Cardiac muscle cell (in vitro differentiated cells and primary cell): Measurements from ENCODE around the gene SNAP47. TPM values are rescaled to one million over a fixed set of nuclear protein-coding genes. Genes with fewer than 3 reads are reported as not detected.

Experiments
- DNase-seq, 2 donors: peaks; one replicate each; pipeline versions ENCODE4 v3.0.0 to v3.0.0-alpha.2; 2010 to 2017; ENCODE audit warnings: low read depth in 1 of 2, low spot score in 1 of 2
- H3K27ac ChIP-seq: fragments of 200-600 bp; sonication (generic); 2 replicates; pipeline ENCODE4 v1.5.1; 2016
- H3K27me3 ChIP-seq: fragments of 200-600 bp; sonication (generic); 2 replicates; pipeline ENCODE4 v1.6.0; 2016; ENCODE audit warnings: control low read depth
- H3K36me3 ChIP-seq: fragments of 200-600 bp; sonication (generic); 2 replicates; pipeline ENCODE4 v1.5.1; 2016; ENCODE audit warnings: control low read depth
- H3K4me1 ChIP-seq: fragments of 200-600 bp; sonication (generic); 2 replicates; pipeline ENCODE4 v1.8.1; 2017; ENCODE audit warnings: low read depth, mild to moderate bottlenecking, mixed run types
- H3K4me3 ChIP-seq: fragments of 200-600 bp; sonication (generic); 2 replicates; pipeline ENCODE4 v1.5.1; 2016; ENCODE audit warnings: mild to moderate bottlenecking
- H3K9me3 ChIP-seq: fragments of 200-600 bp; sonication (generic); 2 replicates; pipeline ENCODE4 v1.5.1; 2017; ENCODE audit warnings: low read depth, mild to moderate bottlenecking, control low read depth
- CTCF ChIP-seq: IDR thresholded peaks from 2 replicates; pipeline ENCODE4 v1.5.1; 2012; ENCODE audit warnings: low read depth, mild to moderate bottlenecking, low read length
- polyA plus RNA-seq: library from polyadenylated mRNA; unstranded; fragments of >200 nt; fragmentation: Nextera tagmentation; extraction: Ambion mirVana; gene quantifications from 2 replicates; pipeline ENCODE4 v1.2.1, GENCODE V29; 2016
- total RNA-seq: library from RNA; depleted of rRNA; stranded (reverse); fragments of >200 nt; gene quantifications from 2 replicates; pipeline ENCODE4 v1.2.3, GENCODE V29; 2016

Gene SNAP47
- total and polyA plus RNA-seq, 2 experiments from 2014 or later = 43.7 to 57.4 TPM

- Histone ChIP-seq H3K27me3 (no peaks in the 10 kb centered on the region), H3K4me1 (peaks cover 24% of the 10 kb centered on the region), H3K36me3 (peaks cover 13% of the 10 kb centered on the region), H3K4me3 (no peak overlapping the region), H3K27ac (peak overlapping the region; percentile 25), H3K9me3 (no peaks in the 10 kb centered on the region)
- TF ChIP-seq CTCF = no peak
- no peak for DNase-seq
These were observed 4.0 kb upstream of the SNAP47 start for GRCh38 chr1:227731241-227731677.

- H3K4me3 ChIP-seq = no peak overlapping the region
- no peaks in the 10 kb centered on the region for H3K27me3 ChIP-seq
- no peak for TF ChIP-seq CTCF
- H3K27ac ChIP-seq = no peak overlapping the region
- peaks cover 24% of the 10 kb centered on the region for H3K4me1 ChIP-seq
- H3K9me3 ChIP-seq = no peaks in the 10 kb centered on the region
- H3K36me3 ChIP-seq = peaks cover 13% of the 10 kb centered on the region
- no peak for DNase-seq
These were observed 3.3 kb upstream of the SNAP47 start for GRCh38 chr1:227731696-227732585.

- H3K9me3 ChIP-seq = no peaks in the 10 kb centered on the region
- no peak overlapping the region for H3K4me3 ChIP-seq
- H3K4me1 ChIP-seq = peaks cover 21% of the 10 kb centered on the region
- peaks cover 13% of the 10 kb centered on the region for H3K36me3 ChIP-seq
- no peak for TF ChIP-seq CTCF
- no peaks in the 10 kb centered on the region for H3K27me3 ChIP-seq
- H3K27ac ChIP-seq = no peak overlapping the region
- no peak for DNase-seq
These were observed 2.5 kb upstream of the SNAP47 start for GRCh38 chr1:227732586-227733308.

- Histone ChIP-seq H3K9me3 (no peaks in the 10 kb centered on the region), H3K27me3 (no peaks in the 10 kb centered on the region), H3K4me1 (peaks cover 20% of the 10 kb centered on the region), H3K27ac (no peak overlapping the region), H3K36me3 (peaks cover 13% of the 10 kb centered on the region), H3K4me3 (no peak overlapping the region)
- no peak for DNase-seq
- no peak for TF ChIP-seq CTCF
These were observed 1.9 kb upstream of the SNAP47 start for GRCh38 chr1:227733309-227733705.

GRCh38 chr1:227733751-227734545 is 1.3 kb upstream of the SNAP47 start:
- H3K36me3 ChIP-seq = peaks cover 13% of the 10 kb centered on the region
- no peak for DNase-seq
- peak overlapping the region; percentile 64 for H3K4me3 ChIP-seq
- peaks cover 16% of the 10 kb centered on the region for H3K4me1 ChIP-seq
- H3K27me3 ChIP-seq = no peaks in the 10 kb centered on the region
- no peak overlapping the region for H3K27ac ChIP-seq
- H3K9me3 ChIP-seq = no peaks in the 10 kb centered on the region
- TF ChIP-seq CTCF = no peak
